ENCODE measurements around the gene TMEM31.
A peak's percentile ranks its signal among the peaks of the same experiment; 100 is the strongest.

The TMEM31 gene

GRCh38 chrX:103686199-103687072, 24.3 kb upstream of the TMEM31 start, which contains the start of gene MORF4L2:
TSS of gene MORF4L2 (minus strand) at chrX:103686699. CDS start at chrX:103677027, 9,672 bp downstream.
- Histone ChIP-seq H3K4me3 (ENCODE audit: insufficient read depth, low read depth, low read length) (peak within 1 kb of the TSS; percentile 73), H3K4me1 (ENCODE audit: control insufficient read depth, insufficient read depth, low read length) (no peaks in the 10 kb centered on the region), H3K27me3 (ENCODE audit: control insufficient read depth, insufficient read depth, low read length, poor library complexity, severe bottlenecking) (no peaks in the 10 kb centered on the region), H3K36me3 (ENCODE audit: control insufficient read depth, insufficient read depth, low read length) (no peaks in the 10 kb centered on the region), H3K9me3 (ENCODE audit: control insufficient read depth, low read length) (no peaks in the 10 kb centered on the region), H3K27ac (ENCODE audit: insufficient read depth, low read depth, low read length, poor library complexity, severe bottlenecking) (peak within 1 kb of the TSS; percentile 93)
- 0% methylated on average over 34 of the region's 37 CpGs for WGBS, 2 experiments

- Histone ChIP-seq H3K36me3 (ENCODE audit: control insufficient read depth, insufficient read depth, low read length) (no peaks in the 10 kb centered on the region), H3K4me1 (ENCODE audit: control insufficient read depth, insufficient read depth, low read length) (no peaks in the 10 kb centered on the region), H3K4me3 (ENCODE audit: insufficient read depth, low read depth, low read length) (peak overlapping the region; percentile 53), H3K27ac (ENCODE audit: insufficient read depth, low read depth, low read length, poor library complexity, severe bottlenecking) (peak overlapping the region; percentile 93), H3K9me3 (ENCODE audit: control insufficient read depth, low read length) (no peaks in the 10 kb centered on the region), H3K27me3 (ENCODE audit: control insufficient read depth, insufficient read depth, low read length, poor library complexity, severe bottlenecking) (no peaks in the 10 kb centered on the region)
- WGBS, 2 experiments, result 0 to 1% methylated on average over 38 to 40 of the region's 40 CpGs
Observed at GRCh38 chrX:103687073-103687695, 23.5 kb upstream of the TMEM31 start.

GRCh38 chrX:103687696-103688201, 23.0 kb upstream of the TMEM31 start:
- Histone ChIP-seq H3K27ac (ENCODE audit: insufficient read depth, low read depth, low read length, poor library complexity, severe bottlenecking) (peak overlapping the region; percentile 93), H3K9me3 (ENCODE audit: control insufficient read depth, low read length) (no peaks in the 10 kb centered on the region), H3K4me1 (ENCODE audit: control insufficient read depth, insufficient read depth, low read length) (no peaks in the 10 kb centered on the region), H3K4me3 (ENCODE audit: insufficient read depth, low read depth, low read length) (peak overlapping the region; percentile 53), H3K27me3 (ENCODE audit: control insufficient read depth, insufficient read depth, low read length, poor library complexity, severe bottlenecking) (no peaks in the 10 kb centered on the region), H3K36me3 (ENCODE audit: control insufficient read depth, insufficient read depth, low read length) (no peaks in the 10 kb centered on the region)
- WGBS, 2 experiments, result 1% methylated on average over 16 of the region's 17 CpGs

GRCh38 chrX:103688946-103689345, 21.8 kb upstream of the TMEM31 start:
- WGBS, 2 experiments, result 53 to 86% methylated on average over 1 to 4 of the region's 4 CpGs

GRCh38 chrX:103691059-103691458, 19.6 kb upstream of the TMEM31 start:
- Histone ChIP-seq H3K4me3 (ENCODE audit: insufficient read depth, low read depth, low read length) (no peak overlapping the region), H3K27me3 (ENCODE audit: control insufficient read depth, insufficient read depth, low read length, poor library complexity, severe bottlenecking) (no peaks in the 10 kb centered on the region), H3K9me3 (ENCODE audit: control insufficient read depth, low read length) (no peaks in the 10 kb centered on the region), H3K4me1 (ENCODE audit: control insufficient read depth, insufficient read depth, low read length) (no peaks in the 10 kb centered on the region), H3K27ac (ENCODE audit: insufficient read depth, low read depth, low read length, poor library complexity, severe bottlenecking) (no peak overlapping the region), H3K36me3 (ENCODE audit: control insufficient read depth, insufficient read depth, low read length) (no peaks in the 10 kb centered on the region)
- 85 to 100% methylated on average over 1 of the region's 1 CpG for WGBS, 2 experiments

More at GRCh38 chrX:103688946-103689345, 21.8 kb upstream of the TMEM31 start:
- Histone ChIP-seq H3K27me3 (ENCODE audit: control insufficient read depth, insufficient read depth, low read length, poor library complexity, severe bottlenecking) (no peaks in the 10 kb centered on the region), H3K27ac (ENCODE audit: insufficient read depth, low read depth, low read length, poor library complexity, severe bottlenecking) (no peak overlapping the region), H3K36me3 (ENCODE audit: control insufficient read depth, insufficient read depth, low read length) (no peaks in the 10 kb centered on the region), H3K4me1 (ENCODE audit: control insufficient read depth, insufficient read depth, low read length) (no peaks in the 10 kb centered on the region), H3K9me3 (ENCODE audit: control insufficient read depth, low read length) (no peaks in the 10 kb centered on the region), H3K4me3 (ENCODE audit: insufficient read depth, low read depth, low read length) (no peak overlapping the region)

- H3K36me3 ChIP-seq (ENCODE audit: control insufficient read depth, insufficient read depth, low read length), result no peaks in the 10 kb centered on the region
- H3K4me3 ChIP-seq (ENCODE audit: insufficient read depth, low read depth, low read length), result no peak overlapping the region
- H3K4me1 ChIP-seq (ENCODE audit: control insufficient read depth, insufficient read depth, low read length), result no peaks in the 10 kb centered on the region
- no peaks in the 10 kb centered on the region for H3K9me3 ChIP-seq (ENCODE audit: control insufficient read depth, low read length)
- no peaks in the 10 kb centered on the region for H3K27me3 ChIP-seq (ENCODE audit: control insufficient read depth, insufficient read depth, low read length, poor library complexity, severe bottlenecking)
- no peak overlapping the region for H3K27ac ChIP-seq (ENCODE audit: insufficient read depth, low read depth, low read length, poor library complexity, severe bottlenecking)
Observed at GRCh38 chrX:103697687-103698086, 13.0 kb upstream of the TMEM31 start.

- Histone ChIP-seq H3K4me1 (ENCODE audit: control insufficient read depth, insufficient read depth, low read length) (no peaks in the 10 kb centered on the region), H3K36me3 (ENCODE audit: control insufficient read depth, insufficient read depth, low read length) (no peaks in the 10 kb centered on the region), H3K27ac (ENCODE audit: insufficient read depth, low read depth, low read length, poor library complexity, severe bottlenecking) (no peak overlapping the region), H3K27me3 (ENCODE audit: control insufficient read depth, insufficient read depth, low read length, poor library complexity, severe bottlenecking) (no peaks in the 10 kb centered on the region), H3K9me3 (ENCODE audit: control insufficient read depth, low read length) (no peaks in the 10 kb centered on the region), H3K4me3 (ENCODE audit: insufficient read depth, low read depth, low read length) (no peak overlapping the region)
- WGBS, 2 experiments, result 92 to 96% methylated on average over 4 to 5 of the region's 5 CpGs
Observed at GRCh38 chrX:103699243-103699642, 11.5 kb upstream of the TMEM31 start.

GRCh38 chrX:103704863-103705262, 5.8 kb upstream of the TMEM31 start:
- H3K36me3 ChIP-seq (ENCODE audit: control insufficient read depth, insufficient read depth, low read length), result no peaks in the 10 kb centered on the region
- 97 to 100% methylated on average over 3 of the region's 3 CpGs for WGBS, 2 experiments

GRCh38 chrX:103716962-103717361, 6.3 kb downstream of the TMEM31 start:
- no peaks in the 10 kb centered on the region for H3K27me3 ChIP-seq (ENCODE audit: control insufficient read depth, insufficient read depth, low read length, poor library complexity, severe bottlenecking)
- WGBS, 2 experiments, result 85 to 89% methylated on average over 2 of the region's 2 CpGs

More at GRCh38 chrX:103704863-103705262, 5.8 kb upstream of the TMEM31 start:
- Histone ChIP-seq H3K4me3 (ENCODE audit: insufficient read depth, low read depth, low read length) (no peak overlapping the region), H3K27ac (ENCODE audit: insufficient read depth, low read depth, low read length, poor library complexity, severe bottlenecking) (no peak overlapping the region), H3K4me1 (ENCODE audit: control insufficient read depth, insufficient read depth, low read length) (no peaks in the 10 kb centered on the region), H3K9me3 (ENCODE audit: control insufficient read depth, low read length) (no peaks in the 10 kb centered on the region), H3K27me3 (ENCODE audit: control insufficient read depth, insufficient read depth, low read length, poor library complexity, severe bottlenecking) (no peaks in the 10 kb centered on the region)

GRCh38 chrX:103718120-103718519, 7.4 kb downstream of the TMEM31 start:
- no peaks in the 10 kb centered on the region for H3K36me3 ChIP-seq (ENCODE audit: control insufficient read depth, insufficient read depth, low read length)
- no peaks in the 10 kb centered on the region for H3K9me3 ChIP-seq (ENCODE audit: control insufficient read depth, low read length)
- H3K4me1 ChIP-seq (ENCODE audit: control insufficient read depth, insufficient read depth, low read length), result no peaks in the 10 kb centered on the region
- no peaks in the 10 kb centered on the region for H3K27me3 ChIP-seq (ENCODE audit: control insufficient read depth, insufficient read depth, low read length, poor library complexity, severe bottlenecking)
- no peak overlapping the region for H3K27ac ChIP-seq (ENCODE audit: insufficient read depth, low read depth, low read length, poor library complexity, severe bottlenecking)
- H3K4me3 ChIP-seq (ENCODE audit: insufficient read depth, low read depth, low read length), result no peak overlapping the region
- WGBS, 2 experiments, result 93 to 94% methylated on average over 4 of the region's 4 CpGs

More at GRCh38 chrX:103716962-103717361, 6.3 kb downstream of the TMEM31 start:
- Histone ChIP-seq H3K4me3 (ENCODE audit: insufficient read depth, low read depth, low read length) (no peak overlapping the region), H3K36me3 (ENCODE audit: control insufficient read depth, insufficient read depth, low read length) (no peaks in the 10 kb centered on the region), H3K4me1 (ENCODE audit: control insufficient read depth, insufficient read depth, low read length) (no peaks in the 10 kb centered on the region), H3K27ac (ENCODE audit: insufficient read depth, low read depth, low read length, poor library complexity, severe bottlenecking) (no peak overlapping the region), H3K9me3 (ENCODE audit: control insufficient read depth, low read length) (no peaks in the 10 kb centered on the region)
